GM04503 (cell line): ENCODE data around the gene NOL12.
"Not testable (repeated sequence)": the region's sequence is repeated elsewhere in the genome, so short reads cannot be mapped to it uniquely, and the experiment has no call there.

Experiments
- DNase-seq: peaks from one replicate; pipeline ENCODE4 v3.0.0-alpha.2; 2012; ENCODE audit warnings: low read depth

Gene NOL12, protein sequence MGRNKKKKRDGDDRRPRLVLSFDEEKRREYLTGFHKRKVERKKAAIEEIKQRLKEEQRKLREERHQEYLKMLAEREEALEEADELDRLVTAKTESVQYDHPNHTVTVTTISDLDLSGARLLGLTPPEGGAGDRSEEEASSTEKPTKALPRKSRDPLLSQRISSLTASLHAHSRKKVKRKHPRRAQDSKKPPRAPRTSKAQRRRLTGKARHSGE

DNA sequence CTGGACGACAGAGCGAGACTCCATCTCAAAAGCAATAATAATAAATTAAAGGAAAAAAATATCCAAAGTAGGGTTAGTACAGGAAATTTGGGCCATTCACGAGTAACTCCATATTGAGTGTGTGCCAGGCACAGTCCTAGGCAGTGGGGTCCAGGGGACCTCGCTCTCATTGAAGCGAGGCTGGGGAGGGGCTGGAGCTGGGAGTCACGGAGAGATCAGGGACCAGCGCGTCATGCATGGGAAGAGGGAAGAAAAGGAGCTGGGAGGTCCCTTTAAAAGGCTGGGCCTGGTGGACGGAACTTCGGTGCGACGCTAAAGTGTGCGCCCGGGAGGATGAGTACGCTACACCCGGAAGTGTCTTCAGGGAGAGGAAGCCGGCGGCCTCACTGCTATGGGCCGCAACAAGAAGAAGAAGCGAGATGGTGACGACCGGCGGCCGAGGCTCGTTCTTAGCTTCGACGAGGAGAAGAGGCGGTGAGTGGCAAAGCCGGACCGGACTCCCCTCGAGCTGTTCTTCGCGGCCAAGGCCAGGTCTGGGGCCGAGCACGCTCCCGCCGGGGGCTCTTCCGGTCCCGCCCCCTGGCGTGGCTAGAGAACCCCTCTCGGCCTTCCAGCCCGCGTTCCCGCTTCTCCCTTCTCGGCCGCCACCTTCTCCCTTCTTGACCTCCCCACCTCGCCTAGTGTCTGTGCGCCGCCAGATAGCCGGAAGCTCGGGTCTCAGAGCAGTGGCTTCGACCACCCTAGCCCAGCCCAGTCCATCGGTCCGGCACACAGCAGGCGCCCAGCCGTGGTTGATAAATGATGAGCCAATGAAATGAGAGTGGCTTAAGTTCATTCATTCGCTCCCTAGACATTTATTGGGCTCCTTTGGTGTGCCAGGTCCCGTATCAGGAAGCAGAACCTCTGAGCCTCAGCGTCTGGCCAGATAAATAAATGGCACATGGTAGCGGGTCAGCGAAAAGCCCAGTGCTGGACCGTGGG, at the start of gene NOL12:
Gene NOL12, plus strand, starts transcription at position 342 of the 981 bp plus-strand sequence. Its CDS starts 50 bp downstream, at position 392.
- peak; percentile 63 for DNase-seq

DNA sequence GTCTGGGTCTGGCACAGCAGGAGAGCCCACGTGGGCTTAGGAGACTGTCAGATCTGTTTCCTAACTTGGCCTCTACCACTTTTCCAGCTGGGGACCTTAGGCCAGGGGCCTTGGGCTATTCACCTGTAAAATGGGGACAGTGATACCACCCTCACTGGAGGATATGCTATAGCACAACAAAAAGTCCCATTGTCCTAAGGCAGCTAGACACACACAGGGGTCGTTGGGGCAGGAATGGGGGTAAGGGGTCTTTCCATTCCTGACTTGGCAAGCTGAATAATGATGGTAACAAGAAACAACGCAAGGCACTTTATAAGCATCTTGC, 49.2 kb upstream of the NOL12 start:
- DNase-seq: no peak

DNA sequence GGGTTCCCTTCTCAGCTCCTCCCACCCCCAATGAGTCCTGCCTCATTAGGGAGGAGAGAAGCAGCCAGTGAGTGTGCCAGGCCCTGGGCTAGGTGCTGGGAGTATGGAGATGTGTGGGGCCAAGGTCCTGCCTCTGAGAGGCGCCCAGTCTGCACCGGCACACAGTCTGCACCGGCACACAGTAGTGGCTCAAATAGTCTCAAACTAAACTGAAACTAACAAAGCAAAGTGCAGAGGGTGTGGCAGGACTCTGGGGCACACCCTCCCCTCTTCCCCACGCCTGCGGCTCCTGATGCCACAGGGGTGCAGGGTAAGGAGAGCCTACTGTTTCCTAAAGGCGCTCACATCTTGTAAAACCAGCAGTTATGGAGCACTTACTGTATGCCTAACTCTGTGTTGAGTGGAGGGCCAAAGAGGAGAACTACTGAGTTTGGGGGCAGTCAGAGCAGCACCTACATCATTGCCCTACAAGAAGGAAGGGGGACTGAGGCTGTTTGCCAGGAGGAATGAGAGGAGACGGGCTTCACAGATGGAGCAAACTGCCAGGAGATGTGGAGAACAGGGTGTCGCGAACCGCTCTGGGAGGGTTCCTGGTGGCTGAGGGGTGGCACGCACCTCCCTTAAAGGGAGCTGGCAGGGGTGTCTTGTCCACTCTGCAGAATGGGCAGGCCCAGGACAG, 47.6 kb upstream of the NOL12 start:
- DNase-seq: no peak

DNA sequence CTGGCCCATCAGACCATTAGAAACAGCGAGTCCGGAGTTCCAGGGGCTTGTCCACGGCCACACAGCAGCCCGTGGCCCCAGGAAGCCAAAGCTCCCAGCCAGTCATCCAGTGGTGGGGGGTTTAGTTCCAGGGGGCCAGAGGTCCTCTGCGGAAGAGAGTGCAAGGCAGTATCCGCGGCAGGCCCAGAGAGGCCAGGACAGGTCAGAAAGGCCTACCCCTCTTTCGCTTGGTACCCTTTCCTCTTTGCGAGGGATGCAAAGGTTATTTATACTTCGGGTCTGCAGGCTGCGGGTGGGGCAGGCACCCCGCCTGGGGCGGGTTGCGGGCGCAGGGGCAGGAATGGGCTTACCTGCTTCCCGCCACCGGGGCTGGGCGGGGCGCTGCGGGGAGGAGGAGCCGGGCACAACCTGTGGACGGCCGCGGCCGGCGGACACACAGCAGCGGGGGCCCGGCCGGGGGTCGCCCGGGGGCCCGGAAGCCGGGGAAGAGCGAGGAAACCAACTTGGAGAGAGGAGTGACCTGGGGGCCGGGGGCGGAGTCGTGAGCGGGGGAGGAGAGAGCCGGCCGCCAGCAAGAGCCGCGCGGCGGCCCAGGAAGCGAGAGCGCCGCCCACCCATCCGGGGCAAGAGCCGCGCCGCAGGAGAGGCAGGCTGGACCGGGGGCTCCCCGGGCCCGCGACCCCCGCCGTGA, 46.9 kb upstream of the NOL12 start, which contains the start of gene SH3BP1:
Gene SH3BP1, plus strand, starts transcription at position 600 of the 691 bp plus-strand sequence. CDS start 119 bp downstream, outside the sequence.
- DNase-seq: no peak

DNA sequence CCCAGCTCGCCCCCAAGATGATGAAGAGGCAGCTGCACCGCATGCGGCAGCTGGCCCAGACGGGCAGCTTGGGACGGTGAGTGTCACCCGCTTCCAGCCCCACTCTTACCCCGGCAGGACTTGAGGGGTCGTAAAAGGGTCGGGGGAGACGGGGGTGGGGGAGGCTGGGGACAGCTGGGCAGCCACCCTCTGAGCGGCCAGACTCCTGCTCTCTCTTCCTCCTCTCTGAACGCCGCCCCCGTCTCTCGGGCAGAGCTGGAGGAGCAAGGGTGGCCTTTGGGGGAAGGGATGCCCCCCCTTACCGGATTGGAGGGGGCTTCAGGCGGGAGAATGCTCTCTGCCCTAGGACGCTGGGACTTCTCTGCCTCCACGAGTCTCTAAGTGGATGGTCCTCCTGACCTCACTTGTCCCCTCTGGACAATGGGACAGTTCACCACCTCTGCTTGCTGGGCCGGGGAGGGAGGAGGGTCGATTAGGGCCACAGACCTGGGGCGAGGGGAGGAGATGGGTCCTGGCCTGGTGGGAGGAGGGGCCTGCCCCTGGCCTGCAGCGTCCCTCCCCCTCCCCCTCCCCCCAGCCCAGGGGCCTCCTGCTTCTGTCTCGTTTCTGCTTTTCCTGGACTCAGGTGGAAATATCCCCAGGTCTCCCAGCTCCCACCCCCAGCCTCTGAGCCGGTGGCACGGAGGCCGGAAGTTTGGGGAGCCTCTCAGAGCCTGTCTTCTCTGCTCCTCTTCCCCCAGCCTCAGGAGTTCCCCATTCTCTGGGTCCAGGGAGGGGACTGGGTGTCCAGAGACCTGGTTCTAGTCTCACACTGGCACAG, 46.2 kb upstream of the NOL12 start:
- no peak for DNase-seq

DNA sequence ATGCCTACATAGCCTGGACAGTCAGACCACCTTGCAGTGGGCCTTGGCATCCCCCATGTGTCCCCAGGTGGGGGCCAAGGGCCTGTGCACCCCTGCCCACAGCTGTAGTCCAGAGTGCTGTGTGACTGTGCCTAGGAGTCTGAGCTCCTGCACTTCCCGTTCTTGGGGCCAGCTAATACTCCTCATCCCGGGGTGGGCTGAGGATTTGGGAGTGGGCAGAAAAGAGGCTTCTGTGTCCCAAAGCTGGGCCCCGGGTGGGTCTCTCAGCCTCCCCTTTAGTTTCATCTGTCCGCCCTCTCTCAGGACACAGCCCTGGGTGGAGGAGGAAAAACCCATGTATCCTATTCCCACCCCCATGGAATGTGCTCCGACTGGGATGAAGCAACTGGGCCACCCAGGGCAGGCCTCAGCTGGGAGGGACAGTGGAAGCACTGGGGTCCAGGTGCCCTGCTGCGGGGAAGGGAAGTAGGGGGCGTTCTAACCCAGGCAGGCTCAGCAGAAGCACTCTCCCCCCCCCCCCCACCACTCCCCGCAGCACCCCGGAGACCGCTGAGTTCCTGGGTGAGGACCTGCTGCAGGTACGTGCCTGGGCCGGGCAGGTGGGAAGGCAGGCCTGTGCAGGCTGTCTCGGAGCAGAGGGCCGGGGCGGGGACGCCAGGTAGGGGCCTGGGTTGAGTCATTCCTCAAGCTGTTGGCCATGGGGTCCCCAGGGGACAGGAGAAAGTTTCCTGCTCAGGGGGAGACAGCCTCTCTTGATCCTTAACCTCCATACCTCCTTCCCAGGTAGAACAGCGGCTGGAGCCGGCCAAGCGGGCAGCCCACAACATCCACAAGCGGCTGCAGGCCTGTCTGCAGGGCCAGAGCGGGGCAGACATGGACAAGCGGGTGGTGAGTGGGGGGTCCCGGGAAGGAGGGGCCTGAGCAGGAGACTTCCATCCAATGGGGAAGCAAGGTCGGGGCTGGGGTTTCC, 45.3 kb upstream of the NOL12 start:
- no peak for DNase-seq

DNA sequence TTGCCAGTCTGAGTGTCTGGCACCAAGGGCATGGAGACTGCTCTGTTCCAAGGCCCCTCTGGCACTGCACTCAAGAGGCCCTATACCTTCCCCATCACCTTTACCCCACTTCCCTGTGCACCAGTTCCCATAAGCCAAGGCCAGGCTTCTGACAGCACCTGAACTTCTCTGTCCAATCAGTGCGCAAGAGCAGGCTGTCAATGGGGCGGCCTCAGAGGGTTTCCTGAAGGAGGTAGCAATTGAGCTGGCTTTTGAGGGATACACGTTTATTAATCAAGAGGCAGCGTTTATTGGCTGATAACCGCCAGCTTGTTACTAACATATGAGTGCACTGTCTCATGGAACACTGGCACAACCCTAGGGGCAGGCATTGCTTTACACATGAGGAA, 44.6 kb upstream of the NOL12 start:
- no peak for DNase-seq

DNA sequence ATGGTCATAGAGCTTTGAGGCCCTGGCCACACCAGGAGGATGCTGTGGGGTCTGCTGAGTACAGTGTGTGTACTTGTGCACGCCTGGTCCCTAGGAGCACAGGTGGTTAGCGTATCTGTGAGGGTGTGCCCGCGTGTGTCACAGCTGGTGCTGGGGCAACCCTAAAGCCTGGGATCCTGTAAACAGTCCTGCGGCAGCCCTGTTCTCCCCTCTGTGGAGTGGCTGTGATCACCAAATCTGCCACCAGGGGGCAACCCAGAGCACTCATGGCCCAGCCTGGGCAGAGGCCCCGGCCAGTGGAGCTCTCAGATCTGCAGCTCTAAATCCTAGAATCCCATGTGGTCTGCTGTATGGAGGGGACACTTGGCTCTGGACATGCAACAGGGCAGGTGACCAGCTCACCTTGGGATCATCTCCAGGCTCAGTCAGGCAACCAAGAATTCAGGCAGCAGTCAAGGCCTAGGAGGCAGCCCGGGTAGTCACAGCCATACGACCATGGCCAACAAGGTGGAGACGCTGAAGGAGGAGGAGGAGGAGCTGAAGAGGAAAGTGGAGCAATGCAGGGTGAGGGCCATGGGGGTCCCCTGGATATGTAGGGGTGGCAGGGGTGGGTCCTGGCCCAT, 42.8 kb upstream of the NOL12 start:
- DNase-seq: no peak

DNA sequence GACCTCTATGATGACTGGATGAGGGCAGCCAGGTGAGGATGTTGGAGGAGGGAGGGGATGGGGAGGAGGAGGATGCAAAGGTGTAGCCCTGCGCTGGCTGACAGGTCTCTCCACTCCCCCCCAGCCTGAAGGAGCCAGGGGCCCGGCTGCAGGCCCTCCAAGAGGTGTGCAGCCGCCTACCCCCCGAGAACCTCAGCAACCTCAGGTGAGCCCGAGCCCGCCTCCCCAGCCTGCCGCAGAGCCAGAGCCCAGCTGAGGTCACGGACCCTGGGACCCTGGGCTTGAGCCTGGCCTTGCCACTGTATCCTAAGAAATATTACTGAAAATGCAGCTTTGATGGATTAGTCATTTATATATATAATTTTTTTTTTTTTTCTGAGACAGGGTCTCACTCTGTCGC, 38.8 kb upstream of the NOL12 start:
- DNase-seq: no peak

DNA sequence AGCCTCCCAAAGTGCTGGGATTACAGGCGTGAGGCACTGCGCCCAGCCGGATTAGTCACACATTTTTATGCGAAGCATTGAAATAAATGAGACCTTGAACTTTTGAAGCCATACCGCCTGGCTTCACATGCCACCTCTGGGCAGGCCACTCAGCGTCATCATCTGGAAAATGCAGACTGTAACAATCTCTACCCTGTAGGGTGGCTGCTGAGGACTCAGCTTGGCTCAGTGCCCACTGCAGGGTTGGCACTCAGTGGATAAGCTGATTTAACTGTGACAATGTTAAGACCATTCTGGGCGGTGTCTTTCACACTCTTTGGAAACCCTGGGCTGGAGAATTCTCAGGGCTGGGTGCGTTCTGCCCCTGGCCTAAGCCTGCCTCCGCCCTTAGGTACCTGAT, 38.2 kb upstream of the NOL12 start:
- no peak for DNase-seq

DNA sequence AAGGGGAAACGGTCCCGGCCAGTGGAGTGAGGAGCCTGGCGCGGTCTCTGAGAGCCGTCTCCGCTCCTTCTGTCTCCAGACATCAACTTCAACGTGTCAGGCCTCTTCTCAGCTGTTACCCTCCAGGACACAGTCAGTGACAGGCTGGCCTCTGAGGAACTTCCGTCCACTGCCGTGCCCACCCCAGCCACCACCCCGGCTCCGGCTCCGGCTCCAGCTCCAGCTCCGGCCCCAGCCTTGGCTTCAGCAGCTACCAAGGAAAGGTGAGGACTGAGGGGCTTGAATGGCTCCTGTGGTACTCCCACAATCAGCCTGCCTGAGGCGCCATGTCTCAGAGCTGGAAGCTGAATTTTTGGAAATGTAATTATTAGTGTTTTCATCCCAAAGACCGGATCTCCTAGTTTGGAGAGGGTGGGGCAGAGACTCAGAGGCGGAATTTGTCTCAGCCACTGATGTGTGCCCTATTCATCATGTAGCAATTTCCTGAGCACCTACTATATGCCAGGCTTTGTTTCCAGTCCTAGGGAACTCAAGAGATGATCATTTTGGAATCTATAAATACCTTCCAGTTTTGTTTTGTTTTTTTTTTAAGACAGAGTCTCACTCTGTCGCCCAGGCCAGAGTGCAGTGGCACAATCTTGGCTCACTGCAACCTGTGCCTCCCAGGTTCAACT, 35.5 kb upstream of the NOL12 start:
- DNase-seq: no peak

DNA sequence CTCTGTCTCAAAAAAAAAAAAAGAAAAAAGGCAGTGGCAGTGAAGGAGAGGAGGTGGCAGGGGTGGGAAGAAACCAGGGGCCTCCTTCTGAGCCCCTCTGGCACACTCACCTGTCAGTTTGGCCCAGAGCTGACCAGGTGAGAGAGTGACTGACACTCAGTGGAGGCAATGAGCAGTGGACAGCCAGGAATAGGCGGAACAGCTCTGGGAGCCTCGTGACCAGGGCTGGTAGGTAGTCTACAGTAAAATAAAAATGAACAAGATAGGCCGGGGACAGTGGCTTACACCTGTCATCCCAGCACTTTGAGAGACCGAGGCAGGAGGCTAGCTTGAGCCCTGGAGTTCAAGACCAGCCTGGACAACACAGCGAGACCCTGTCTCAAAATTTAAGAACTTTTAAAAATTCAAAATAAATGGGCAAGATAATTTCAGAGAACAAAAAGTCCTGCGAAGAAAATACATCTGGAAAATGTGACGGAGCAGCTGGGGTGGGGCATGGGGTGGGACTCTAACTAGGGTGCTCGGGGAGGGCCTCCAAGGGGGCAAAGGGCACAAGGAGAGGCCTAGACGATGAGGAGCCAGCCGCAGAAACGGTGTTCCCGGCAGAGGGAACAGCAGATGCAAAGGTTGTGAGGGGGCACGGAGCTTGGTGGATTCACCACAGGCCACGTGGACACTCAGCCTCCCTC, 31.4 kb upstream of the NOL12 start:
- DNase-seq: no peak

DNA sequence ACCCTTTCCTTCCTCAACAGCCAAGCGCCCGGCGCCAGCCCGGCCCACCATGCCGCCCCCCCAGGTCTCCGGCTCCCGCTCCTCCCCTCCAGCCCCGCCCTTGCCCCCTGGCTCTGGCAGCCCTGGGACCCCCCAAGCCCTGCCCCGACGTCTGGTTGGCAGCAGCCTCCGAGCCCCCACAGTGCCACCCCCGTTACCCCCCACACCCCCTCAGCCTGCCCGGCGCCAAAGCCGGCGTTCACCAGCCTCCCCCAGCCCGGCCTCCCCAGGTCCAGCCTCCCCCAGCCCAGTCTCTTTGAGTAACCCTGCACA, 30.9 kb upstream of the NOL12 start:
- no peak for DNase-seq

DNA sequence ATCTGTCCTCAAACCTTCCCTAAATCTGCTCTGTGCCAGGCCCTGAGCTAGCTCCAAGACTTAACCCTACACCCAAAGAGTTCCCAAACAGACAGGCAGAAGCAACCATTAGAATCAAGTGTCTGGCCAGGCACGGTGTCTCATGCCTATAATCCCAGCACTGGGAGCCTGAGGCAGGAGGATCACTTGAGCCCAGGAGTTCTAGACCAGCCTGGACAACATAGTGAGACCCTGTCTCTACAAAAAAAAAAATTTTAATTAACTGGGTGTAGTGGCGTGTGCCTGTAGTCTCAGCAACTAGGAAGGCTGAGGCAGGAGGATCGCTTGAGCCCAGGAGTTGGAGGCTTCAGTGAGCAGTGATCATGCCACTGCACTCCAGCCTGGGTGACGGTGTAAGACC, 29.6 kb upstream of the NOL12 start:
- not testable (repeated sequence) for DNase-seq

DNA sequence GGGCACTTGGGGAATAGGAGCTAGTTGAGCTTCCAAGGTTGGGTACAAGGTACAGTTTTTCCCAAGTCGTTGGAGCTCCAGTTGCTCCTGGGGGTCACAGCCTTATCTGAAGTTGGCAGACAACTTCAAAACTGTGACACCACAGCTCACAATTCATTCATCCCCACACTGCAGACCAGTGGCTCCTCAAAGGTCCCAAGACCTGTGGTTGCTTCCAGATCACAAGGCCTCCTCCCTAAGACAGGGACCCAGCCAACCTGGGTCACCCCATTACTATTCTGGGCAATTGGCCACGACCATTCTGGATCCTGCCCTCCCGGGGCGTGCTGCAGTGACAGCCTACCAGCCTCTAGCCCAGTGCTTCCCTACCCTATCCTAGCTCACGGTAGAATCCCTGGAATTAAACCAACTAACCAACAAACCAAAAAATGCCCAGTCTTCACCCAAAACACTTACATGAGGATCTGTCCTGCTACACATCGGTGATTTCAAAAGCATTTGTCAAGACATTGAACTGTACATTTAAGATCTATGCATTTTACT, 28.5 kb upstream of the NOL12 start:
- no peak for DNase-seq

DNA sequence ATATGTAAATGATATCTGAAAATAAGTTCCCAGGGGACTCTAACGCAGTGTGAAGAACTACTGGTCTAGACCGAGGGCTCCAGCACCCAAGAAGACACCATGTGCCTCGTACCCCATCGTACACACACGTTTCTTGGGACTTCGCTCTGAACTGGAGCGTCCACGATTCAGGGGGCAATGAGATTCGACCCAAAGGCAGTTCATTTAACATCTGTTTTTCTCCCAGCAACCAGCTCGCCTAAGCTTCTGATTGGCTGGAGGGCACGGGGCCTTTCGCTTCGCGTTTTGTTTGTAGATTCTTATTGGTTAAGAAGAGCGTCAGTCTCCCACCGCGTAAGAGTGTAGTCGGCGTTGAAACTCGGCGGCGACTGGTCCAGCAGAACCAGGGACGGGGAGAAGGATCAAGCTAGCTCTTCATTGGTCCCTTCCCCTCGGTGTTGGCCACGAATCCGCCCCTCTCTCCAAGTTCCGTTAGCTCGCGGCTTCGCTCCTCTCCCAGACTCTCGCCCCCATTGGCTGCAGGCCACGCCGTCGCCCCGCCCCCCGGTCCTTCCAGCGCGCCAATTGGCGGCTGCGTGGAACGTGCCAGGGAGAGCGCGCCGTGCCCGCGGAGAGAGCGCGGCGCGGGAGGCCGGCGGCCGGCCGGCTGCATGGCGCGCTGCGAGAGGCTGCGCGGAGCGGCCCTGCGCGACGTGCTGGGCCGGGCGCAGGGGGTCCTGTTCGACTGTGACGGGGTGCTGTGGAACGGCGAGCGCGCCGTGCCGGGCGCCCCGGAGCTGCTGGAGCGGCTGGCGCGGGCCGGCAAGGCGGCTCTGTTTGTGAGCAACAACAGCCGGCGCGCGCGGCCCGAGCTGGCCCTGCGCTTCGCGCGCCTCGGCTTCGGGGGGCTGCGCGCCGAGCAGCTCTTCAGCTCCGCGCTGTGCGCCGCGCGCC, 27.7 kb upstream of the NOL12 start, which contains the start of gene PDXP:
Gene PDXP, plus strand, starts transcription at position 591 of the 933 bp plus-strand sequence. Its CDS starts 60 bp downstream, at position 651.
- peak; percentile 100 for DNase-seq
